H1 (cell line): Measurements from ENCODE around the gene CEP72. TPM values are rescaled to one million over a fixed set of nuclear protein-coding genes. Genes with fewer than 3 reads are reported as not detected.
"Not testable (repeated sequence)": the region's sequence is repeated elsewhere in the genome, so short reads cannot be mapped to it uniquely, and the experiment has no call there.

Experiments
- CTCF ChIA-PET: fragments of 300-600 bp; sonication (Branson Sonifier 250); formaldehyde crosslinking; loops from one replicate; lab custom pipeline; 2021; ENCODE audit not compliant: partially characterized antibody; lab: Charles Lee
- POLR2A ChIA-PET: fragments of 300-600 bp; sonication (Branson Sonifier 250); formaldehyde crosslinking; loops from one replicate; lab custom pipeline; 2021; ENCODE audit warnings: inconsistent platforms; ENCODE audit not compliant: partially characterized antibody; lab: Charles Lee
- DNase-seq, 2 experiments: peaks; one replicate each; pipeline versions ENCODE4 v3.0.0 to v3.0.0-alpha.2; 2010 to 2022; ENCODE audit warnings: low spot score in 2 of 2, low read depth in 1 of 2, mixed read lengths in 1 of 2
- FAIRE-seq: peaks from 2 replicates; lab custom pipeline; 2011; peaks lifted over from hg19 to GRCh38; lab: Jason Lieb, UNC
- H2AFZ ChIP-seq: 2 replicates; pipeline ENCODE4 v1.8.1; 2012; ENCODE audit warnings: low read length, inconsistent platforms
- H2AK5ac ChIP-seq: 2 replicates; pipeline ENCODE4 v1.6.1; 2013; ENCODE audit warnings: low read depth, low read length
- H2BK120ac ChIP-seq: replicated peaks from 2 replicates; pipeline ENCODE3; 2013; ENCODE audit warnings: low read depth, low read length, inconsistent platforms
- H2BK12ac ChIP-seq: 2 replicates; pipeline ENCODE4 v1.6.1; 2013; ENCODE audit warnings: low read depth, low read length
- H2BK15ac ChIP-seq: 2 replicates; pipeline ENCODE4 v1.6.1; 2013; ENCODE audit warnings: low read length
- H2BK20ac ChIP-seq: 2 replicates; pipeline ENCODE4 v1.6.1; 2013; ENCODE audit warnings: low read length
- H2BK5ac ChIP-seq: 2 replicates; pipeline ENCODE4 v1.6.1; 2013; ENCODE audit warnings: low read depth, low read length
- H3K14ac ChIP-seq: 2 replicates; pipeline ENCODE4 v1.6.1; 2013; ENCODE audit warnings: inconsistent platforms; ENCODE audit not compliant: insufficient read length
- H3K18ac ChIP-seq: 2 replicates; pipeline ENCODE4 v1.6.1; 2013; ENCODE audit warnings: low read length; ENCODE audit errors: extremely low read depth
- H3K23ac ChIP-seq: 2 replicates; pipeline ENCODE4 v1.6.1; 2013; ENCODE audit warnings: inconsistent platforms; ENCODE audit not compliant: insufficient read length
- H3K23me2 ChIP-seq: 2 replicates; pipeline ENCODE4 v1.6.1; 2013; ENCODE audit warnings: low read depth, low read length
- H3K27ac ChIP-seq: 2 replicates; pipeline ENCODE4 v1.6.1; 2011; ENCODE audit warnings: low read depth, low read length, inconsistent platforms
- H3K27me3 ChIP-seq, 4 experiments: replicated peaks in 1 of 4; 1 replicate in 1 of 4; 2 replicates in 3 of 4; pipeline versions ENCODE4 v1.6.1 to v1.8.1; 2011 to 2013; ENCODE audit warnings: low read length in 3 of 4, mild to moderate bottlenecking in 3 of 4, inconsistent platforms in 2 of 4, mixed read lengths in 2 of 4, moderate library complexity in 1 of 4; ENCODE audit not compliant: control insufficient read depth in 3 of 4, insufficient read depth in 3 of 4; ENCODE audit errors: extremely low read depth in 1 of 4
- H3K36me3 ChIP-seq, 4 experiments: 2 replicates each; pipeline versions ENCODE4 v1.6.1 to v1.8.1; 2011 to 2013; ENCODE audit warnings: mild to moderate bottlenecking in 4 of 4, low read length in 3 of 4, moderate library complexity in 2 of 4, control low read depth in 1 of 4, inconsistent platforms in 1 of 4; ENCODE audit not compliant: insufficient read depth in 4 of 4, control insufficient read depth in 2 of 4
- H3K4ac ChIP-seq: replicated peaks from 2 replicates; pipeline ENCODE3; 2013; ENCODE audit warnings: low read length, low read depth, mixed read lengths, inconsistent platforms; ENCODE audit not compliant: insufficient read length
- H3K4me1 ChIP-seq, 4 experiments: replicated peaks in 1 of 4; 1 replicate in 1 of 4; 2 replicates in 3 of 4; pipeline versions ENCODE4 v1.6.1 to v1.8.1; 2011 to 2013; ENCODE audit warnings: low read length in 3 of 4, inconsistent platforms in 2 of 4, mixed read lengths in 1 of 4; ENCODE audit not compliant: insufficient read depth in 4 of 4, control insufficient read depth in 3 of 4
- H3K4me2 ChIP-seq, 2 experiments: 2 replicates each; pipeline versions ENCODE4 v1.6.1 to v1.8.1; 2011 to 2013; ENCODE audit warnings: low read depth in 2 of 2, low read length in 2 of 2, control low read depth in 1 of 2, inconsistent platforms in 1 of 2, mild to moderate bottlenecking in 1 of 2; ENCODE audit not compliant: insufficient read depth in 1 of 2
- H3K4me3 ChIP-seq, 4 experiments: fragments of 200-600, 300-600 bp in 1 of 4; sonication (generic), shearing (Covaris generic), sonication (Bioruptor Twin) in 1 of 4; 2 replicates each; pipeline versions ENCODE4 v1.5.1 to v1.8.1; 2011 to 2016; ENCODE audit warnings: low read length in 4 of 4, low read depth in 3 of 4, control low read depth in 2 of 4, inconsistent platforms in 2 of 4, mild to moderate bottlenecking in 2 of 4, mixed read lengths in 1 of 4, moderate library complexity in 1 of 4; ENCODE audit not compliant: insufficient read depth in 2 of 4; ENCODE audit errors: extremely low read depth in 1 of 4
- H3K56ac ChIP-seq: replicated peaks from 2 replicates; pipeline ENCODE3; 2013; ENCODE audit warnings: low read depth, mild to moderate bottlenecking, mixed read lengths, low read length, inconsistent platforms; ENCODE audit not compliant: insufficient read length
- H3K79me1 ChIP-seq: 2 replicates; pipeline ENCODE4 v1.6.1; 2013; ENCODE audit warnings: low read depth, low read length, control low read depth
- H3K79me2 ChIP-seq, 2 experiments: 2 replicates each; pipeline versions ENCODE4 v1.6.1 to v1.8.1; 2012 to 2013; ENCODE audit warnings: low read length in 2 of 2, mild to moderate bottlenecking in 2 of 2, inconsistent platforms in 1 of 2; ENCODE audit not compliant: insufficient read depth in 2 of 2, control insufficient read depth in 1 of 2
- H3K9ac ChIP-seq, 4 experiments: replicated peaks in 1 of 4; 1 replicate in 1 of 4; 2 replicates in 3 of 4; pipeline versions ENCODE4 v1.6.1 to v1.8.1; 2011 to 2013; ENCODE audit warnings: low read depth in 3 of 4, low read length in 3 of 4, control low read depth in 2 of 4, mild to moderate bottlenecking in 2 of 4, moderate library complexity in 2 of 4, inconsistent platforms in 1 of 4; ENCODE audit errors: extremely low read depth in 1 of 4
- H3K9me3 ChIP-seq, 2 experiments: 2 replicates each; pipeline versions ENCODE4 v1.6.1 to v1.8.1; 2012 to 2013; ENCODE audit warnings: mild to moderate bottlenecking in 2 of 2, moderate library complexity in 2 of 2, control low read depth in 1 of 2, inconsistent platforms in 1 of 2, low read depth in 1 of 2, low read length in 1 of 2, mixed read lengths in 1 of 2; ENCODE audit not compliant: insufficient read depth in 2 of 2
- H4K20me1 ChIP-seq, 2 experiments: replicated peaks in 1 of 2; 2 replicates each; pipeline versions ENCODE3 to v1.8.1; 2011 to 2013; ENCODE audit warnings: inconsistent platforms in 2 of 2, low read length in 2 of 2, mild to moderate bottlenecking in 1 of 2; ENCODE audit not compliant: insufficient read depth in 2 of 2, control insufficient read depth in 1 of 2
- H4K5ac ChIP-seq: 2 replicates; pipeline ENCODE4 v1.6.1; 2013; ENCODE audit warnings: low read length, low read depth, mixed read lengths, inconsistent platforms; ENCODE audit not compliant: insufficient read length
- H4K8ac ChIP-seq: 2 replicates; pipeline ENCODE4 v1.8.0; 2013; ENCODE audit warnings: mild to moderate bottlenecking, moderate library complexity, low read length, inconsistent platforms; ENCODE audit not compliant: insufficient read depth; ENCODE audit errors: extremely low read depth
- H4K91ac ChIP-seq: replicated peaks from 2 replicates; pipeline ENCODE3; 2013; ENCODE audit warnings: low read length, mixed read lengths, inconsistent platforms; ENCODE audit not compliant: insufficient read length
- ASH2L ChIP-seq: fragments of 200-600, 300-600 bp; sonication (generic); IDR thresholded peaks from one replicate; pipeline ENCODE4 v1.7.1; 2017; ENCODE audit warnings: low read length
- CBX5 ChIP-seq: fragments of 300-800, 300-1000 bp; sonication (generic); IDR thresholded peaks from 2 replicates; pipeline ENCODE4 v1.7.1; 2016; ENCODE audit warnings: antibody characterized with exemption, low read length, low read depth
- CBX8 ChIP-seq: fragments of 300-800, 300-1000 bp; sonication (generic); IDR thresholded peaks from 2 replicates; pipeline ENCODE4 v1.7.1; 2016; ENCODE audit warnings: low read depth, low read length, borderline replicate concordance
- CTBP2 ChIP-seq: IDR thresholded peaks from 2 replicates; pipeline ENCODE4 v1.7.0; 2011; ENCODE audit warnings: borderline replicate concordance, mild to moderate bottlenecking, moderate library complexity, mixed read lengths, low read length; ENCODE audit not compliant: insufficient read depth, insufficient read length
- GABPA ChIP-seq: IDR thresholded peaks from 2 replicates; pipeline ENCODE4 v1.6.1; 2011; ENCODE audit warnings: mild to moderate bottlenecking, low read length, moderate library complexity, borderline replicate concordance; ENCODE audit not compliant: insufficient read depth
- POLR2AphosphoS5 ChIP-seq: IDR thresholded peaks from 2 replicates; pipeline ENCODE4 v1.6.1; 2011; ENCODE audit warnings: low read depth, low read length
- RXRA ChIP-seq: IDR thresholded peaks from 2 replicates; pipeline ENCODE4 v1.6.1; 2011; ENCODE audit warnings: low read depth, mild to moderate bottlenecking, low read length, moderate library complexity; ENCODE audit not compliant: insufficient read depth
- SP1 ChIP-seq: IDR thresholded peaks from 2 replicates; pipeline ENCODE4 v1.6.1; 2011; ENCODE audit warnings: low read depth, low read length
- TAF1 ChIP-seq: IDR thresholded peaks from 2 replicates; pipeline ENCODE4 v1.6.1; 2011; ENCODE audit warnings: mild to moderate bottlenecking, low read depth, low read length
- WGBS, 2 experiments: shearing (Covaris generic) in 1 of 2; methylation state at CpG; one replicate each; pipeline versions ENCODE4 v1.1.6 to v1.1.7; 2013 to 2015; ENCODE audit warnings: low lambda C conversion rate in 2 of 2, mixed read lengths in 2 of 2, inconsistent platforms in 1 of 2, low coverage in 1 of 2, missing lambda C conversion rate in 1 of 2; ENCODE audit not compliant: insufficient replicate concordance in 2 of 2, insufficient coverage in 1 of 2, insufficient read length in 1 of 2; ENCODE audit errors: extremely low coverage in 1 of 2, missing lambda C conversion rate in 1 of 2; 5-methylcytosine and 5-hydroxymethylcytosine counted together
- polyA plus RNA-seq, 7 experiments: library from polyadenylated mRNA; depleted of rRNA in 3 of 7; stranded (reverse) in 5 of 7; unstranded in 2 of 7; fragments of >200 nt in 5 of 7; fragments of 200-250 nt in 2 of 7; gene quantifications; 1 replicate in 5 of 7; 2 replicates in 1 of 7; 4 replicates in 1 of 7; pipeline versions ENCODE4 v1.2.1 to v1.2.3, GENCODE V29; 2011 to 2013; ENCODE audit warnings: missing spikeins in 2 of 7, mixed read lengths in 2 of 7
- total RNA-seq: library from RNA; stranded (reverse); fragmentation: NEBNext Ultra II Directional; extraction: Animal tissue kit (Norgen Biotek cat#: 25700); gene quantifications from 2 replicates; pipeline ENCODE4 v1.2.1, GENCODE V29; 2021

CEP72 gene
- total and polyA plus RNA-seq, 2 of the 8 experiments (the other 6 are each of a cell fraction or from before 2014, with no cell fraction given), result 13.1 to 19.6 TPM

GRCh38 chr5:677131-678101, 65.3 kb downstream of the CEP72 start (continued):
- TF ChIP-seq CBX5 (no peak), TAF1 (no peak), ASH2L (no peak), GABPA (no peak), CBX8 (no peak), RXRA (no peak), POLR2AphosphoS5 (no peak), SP1 (no peak), CTBP2 (no peak)

- H2BK12ac ChIP-seq, H3K4me3 ChIP-seq, FAIRE-seq, H3K23me2 ChIP-seq, H3K79me2 ChIP-seq, H2BK20ac ChIP-seq, H3K9me3 ChIP-seq, H2BK5ac ChIP-seq, H3K36me3 ChIP-seq, DNase-seq, H3K14ac ChIP-seq, H2BK120ac ChIP-seq, H4K91ac ChIP-seq, H3K27ac ChIP-seq, H3K4ac ChIP-seq, H3K18ac ChIP-seq, H3K9ac ChIP-seq, H4K5ac ChIP-seq, H3K4me1 ChIP-seq, H3K23ac ChIP-seq, H4K20me1 ChIP-seq, H3K79me1 ChIP-seq, POLR2A ChIA-PET, H2AK5ac ChIP-seq, H2BK15ac ChIP-seq, H3K4me2 ChIP-seq, H3K56ac ChIP-seq, H2AFZ ChIP-seq: not testable (repeated sequence)
- Histone ChIP-seq H4K8ac (peak overlapping the region; percentile 51; the same call in 1 of the 2 replicates), H3K27me3 (peaks cover 0 to 14% (median 3%) of the 10 kb centered on the region in 4 experiments; a peak in 3 of 7 replicates)
- 89% methylated on average over 12 of the region's 16 CpGs; no CpG with 5 or more reads in 1 of the 2 experiments for WGBS, 2 experiments
- CTCF ChIA-PET, result interaction anchor here (1.1 kb wide), 1 partner anchor 10 kb away, joined by 5 read pairs; no protein-coding TSS in a partner anchor
Measured at GRCh38 chr5:678521-678920, 66.4 kb downstream of the CEP72 start.
